ENCODE data around the gene SRSF1. TPM values are rescaled to one million over a fixed set of nuclear protein-coding genes. Genes with fewer than 3 reads are reported as not detected.

Gene SRSF1
- total RNA-seq, 1 donor = 247 TPM

- Histone ChIP-seq H3K9me3 (ENCODE audit: low read depth, low read length) (no peaks in the 10 kb centered on the region), H3K79me2 (ENCODE audit: insufficient read depth, low read length) (peaks cover 59% of the 10 kb centered on the region), H3K4me1 (ENCODE audit: insufficient read depth, low read length) (peaks cover 51% of the 10 kb centered on the region), H3K36me3 (ENCODE audit: insufficient read depth, low read length) (peaks cover 29% of the 10 kb centered on the region), H3K4me2 (ENCODE audit: insufficient read depth, low read length) (peak overlapping the region; percentile 90), H3K27ac (ENCODE audit: low read depth, low read length) (peak overlapping the region; percentile 93), H2AFZ (ENCODE audit: low read length) (no peak overlapping the region), H3K27me3 (ENCODE audit: insufficient read depth, low read length) (no peaks in the 10 kb centered on the region), H4K20me1 (ENCODE audit: insufficient read depth, low read length) (peaks cover 34% of the 10 kb centered on the region), H3K4me3 (ENCODE audit: insufficient read depth, low read length) (peak overlapping the region; percentile 10)
- no peak for TF ChIP-seq CTCF (IDR thresholded peaks at IDR 0.05; ENCODE audit: extremely low read depth, low read depth, low read length)
- peak; percentile 81 for DNase-seq (ENCODE audit: insufficient read length, low spot score, missing footprints)
These were observed 21.4 kb downstream of the SRSF1 start for GRCh38 chr17:57985675-57985974.

- no peak overlapping the region for H2AFZ ChIP-seq (ENCODE audit: low read length)
- H3K4me2 ChIP-seq (ENCODE audit: insufficient read depth, low read length) = peak overlapping the region; percentile 90
- H3K79me2 ChIP-seq (ENCODE audit: insufficient read depth, low read length) = peaks cover 64% of the 10 kb centered on the region
- no peaks in the 10 kb centered on the region for H3K27me3 ChIP-seq (ENCODE audit: insufficient read depth, low read length)
- peak overlapping the region; percentile 28 for H3K4me3 ChIP-seq (ENCODE audit: insufficient read depth, low read length)
- peaks cover 51% of the 10 kb centered on the region for H3K4me1 ChIP-seq (ENCODE audit: insufficient read depth, low read length)
- no peak for TF ChIP-seq CTCF (IDR thresholded peaks at IDR 0.05; ENCODE audit: extremely low read depth, low read depth, low read length)
- peaks cover 32% of the 10 kb centered on the region for H3K36me3 ChIP-seq (ENCODE audit: insufficient read depth, low read length)
- no peak for DNase-seq (ENCODE audit: insufficient read length, low spot score, missing footprints)
- no peaks in the 10 kb centered on the region for H3K9me3 ChIP-seq (ENCODE audit: low read depth, low read length)
- peaks cover 34% of the 10 kb centered on the region for H4K20me1 ChIP-seq (ENCODE audit: insufficient read depth, low read length)
- H3K27ac ChIP-seq (ENCODE audit: low read depth, low read length) = peak overlapping the region; percentile 93
These were observed 21.9 kb downstream of the SRSF1 start for GRCh38 chr17:57984936-57985674.

- Histone ChIP-seq H3K4me3 (ENCODE audit: insufficient read depth, low read length) (no peak overlapping the region), H3K4me1 (ENCODE audit: insufficient read depth, low read length) (peaks cover 46% of the 10 kb centered on the region), H3K79me2 (ENCODE audit: insufficient read depth, low read length) (peaks cover 67% of the 10 kb centered on the region), H3K4me2 (ENCODE audit: insufficient read depth, low read length) (peak overlapping the region; percentile 90), H3K9me3 (ENCODE audit: low read depth, low read length) (no peaks in the 10 kb centered on the region), H2AFZ (ENCODE audit: low read length) (no peak overlapping the region), H4K20me1 (ENCODE audit: insufficient read depth, low read length) (peaks cover 34% of the 10 kb centered on the region), H3K36me3 (ENCODE audit: insufficient read depth, low read length) (peaks cover 39% of the 10 kb centered on the region), H3K27ac (ENCODE audit: low read depth, low read length) (peak overlapping the region; percentile 93), H3K27me3 (ENCODE audit: insufficient read depth, low read length) (no peaks in the 10 kb centered on the region)
- TF ChIP-seq CTCF (IDR thresholded peaks at IDR 0.05; ENCODE audit: extremely low read depth, low read depth, low read length) = no peak
- no peak for DNase-seq (ENCODE audit: insufficient read length, low spot score, missing footprints)
These were observed 22.7 kb downstream of the SRSF1 start for GRCh38 chr17:57984261-57984890.

- peaks cover 34% of the 10 kb centered on the region for H4K20me1 ChIP-seq (ENCODE audit: insufficient read depth, low read length)
- no peaks in the 10 kb centered on the region for H3K27me3 ChIP-seq (ENCODE audit: insufficient read depth, low read length)
- peaks cover 73% of the 10 kb centered on the region for H3K79me2 ChIP-seq (ENCODE audit: insufficient read depth, low read length)
- H3K4me2 ChIP-seq (ENCODE audit: insufficient read depth, low read length) = no peak overlapping the region
- no peak overlapping the region for H2AFZ ChIP-seq (ENCODE audit: low read length)
- no peak for TF ChIP-seq CTCF (IDR thresholded peaks at IDR 0.05; ENCODE audit: extremely low read depth, low read depth, low read length)
- no peak for DNase-seq (ENCODE audit: insufficient read length, low spot score, missing footprints)
- H3K9me3 ChIP-seq (ENCODE audit: low read depth, low read length) = no peaks in the 10 kb centered on the region
- peak overlapping the region; percentile 25 for H3K27ac ChIP-seq (ENCODE audit: low read depth, low read length)
- H3K4me3 ChIP-seq (ENCODE audit: insufficient read depth, low read length) = no peak overlapping the region
- H3K36me3 ChIP-seq (ENCODE audit: insufficient read depth, low read length) = peaks cover 48% of the 10 kb centered on the region
- peaks cover 37% of the 10 kb centered on the region for H3K4me1 ChIP-seq (ENCODE audit: insufficient read depth, low read length)
These were observed 23.6 kb downstream of the SRSF1 start for GRCh38 chr17:57983446-57983845.
